Measurements from ENCODE around the gene ADSS2.

Gene ADSS2

GRCh38 chr1:244435562-244436205 is 16.0 kb downstream of the ADSS2 start:
- no peak for TF ChIP-seq CTCF (IDR thresholded peaks at IDR 0.05; ENCODE audit: low read depth, low read length)
- DNase-seq (ENCODE audit: low read depth, low spot score): peak; percentile 60
- no peak overlapping the region for H3K4me3 ChIP-seq (ENCODE audit: low read depth, low read length)
- in situ Hi-C loops (cut with HindIII; ENCODE audit: low sequenced_read_pairs): no loop called here

- no peak for DNase-seq (ENCODE audit: low read depth, low spot score)
- TF ChIP-seq CTCF (IDR thresholded peaks at IDR 0.05; ENCODE audit: low read depth, low read length): no peak
- no peak overlapping the region for H3K4me3 ChIP-seq (ENCODE audit: low read depth, low read length)
- in situ Hi-C loops (cut with HindIII; ENCODE audit: low sequenced_read_pairs): no loop called here
These were observed 20.5 kb downstream of the ADSS2 start for GRCh38 chr1:244431166-244431565.

- DNase-seq (ENCODE audit: low read depth, low spot score): no peak
- H3K4me3 ChIP-seq (ENCODE audit: low read depth, low read length): no peak overlapping the region
- TF ChIP-seq CTCF (IDR thresholded peaks at IDR 0.05; ENCODE audit: low read depth, low read length): no peak
- in situ Hi-C loops (cut with HindIII; ENCODE audit: low sequenced_read_pairs): no loop called here
These were observed 21.9 kb downstream of the ADSS2 start for GRCh38 chr1:244429818-244430217.

GRCh38 chr1:244427647-244428046 is 24.1 kb downstream of the ADSS2 start:
- in situ Hi-C loops (cut with HindIII; ENCODE audit: low sequenced_read_pairs): no loop called here
- TF ChIP-seq CTCF (IDR thresholded peaks at IDR 0.05; ENCODE audit: low read depth, low read length): no peak
- no peak overlapping the region for H3K4me3 ChIP-seq (ENCODE audit: low read depth, low read length)
- DNase-seq (ENCODE audit: low read depth, low spot score): no peak

- TF ChIP-seq CTCF (IDR thresholded peaks at IDR 0.05; ENCODE audit: low read depth, low read length): no peak
- no peak for DNase-seq (ENCODE audit: low read depth, low spot score)
- in situ Hi-C loops (cut with HindIII; ENCODE audit: low sequenced_read_pairs): no loop called here
- H3K4me3 ChIP-seq (ENCODE audit: low read depth, low read length): no peak overlapping the region
These were observed 26.9 kb downstream of the ADSS2 start for GRCh38 chr1:244424649-244425334.

GRCh38 chr1:244422174-244422573 is 29.5 kb downstream of the ADSS2 start:
- no peak for TF ChIP-seq CTCF (IDR thresholded peaks at IDR 0.05; ENCODE audit: low read depth, low read length)
- no peak for DNase-seq (ENCODE audit: low read depth, low spot score)
- in situ Hi-C loops (cut with HindIII; ENCODE audit: low sequenced_read_pairs): no loop called here
- H3K4me3 ChIP-seq (ENCODE audit: low read depth, low read length): no peak overlapping the region
